ENCODE results near the gene MARK3. TPM values are rescaled to one million over a fixed set of nuclear protein-coding genes. Genes with fewer than 3 reads are reported as not detected.

The MARK3 gene
- total RNA-seq, 1 experiment from 2014 or later = 189 TPM

- no peaks in the 10 kb centered on the region for H3K79me2 ChIP-seq (ENCODE audit: low read depth)
- no peaks in the 10 kb centered on the region for H3K36me3 ChIP-seq (ENCODE audit: low read depth)
- ChIA-PET POLR2A (ENCODE audit: unreplicated experiment) (no interaction called here), CTCF (no interaction called here)
- intact Hi-C loops (cut with micrococcal nuclease; ENCODE audit: unreplicated experiment) = loop anchor here (5.0 to 10.0 kb wide), 2 partner anchors 852 to 1020 kb away; no protein-coding TSS in a partner anchor
- H3K9me2 ChIP-seq (ENCODE audit: insufficient read depth) = no peaks in the 10 kb centered on the region
- no peaks in the 10 kb centered on the region for H3K9me3 ChIP-seq (ENCODE audit: insufficient read depth, low read depth)
- H3K4me3 ChIP-seq = no peak overlapping the region
- H2AFZ ChIP-seq = no peak overlapping the region
- H3K27me3 ChIP-seq (ENCODE audit: insufficient read depth, low read depth) = no peaks in the 10 kb centered on the region
- no peak for TF ChIP-seq EZH2 (IDR thresholded peaks at IDR 0.05; ENCODE audit: low read depth)
- TF ChIP-seq, protein P1, sequence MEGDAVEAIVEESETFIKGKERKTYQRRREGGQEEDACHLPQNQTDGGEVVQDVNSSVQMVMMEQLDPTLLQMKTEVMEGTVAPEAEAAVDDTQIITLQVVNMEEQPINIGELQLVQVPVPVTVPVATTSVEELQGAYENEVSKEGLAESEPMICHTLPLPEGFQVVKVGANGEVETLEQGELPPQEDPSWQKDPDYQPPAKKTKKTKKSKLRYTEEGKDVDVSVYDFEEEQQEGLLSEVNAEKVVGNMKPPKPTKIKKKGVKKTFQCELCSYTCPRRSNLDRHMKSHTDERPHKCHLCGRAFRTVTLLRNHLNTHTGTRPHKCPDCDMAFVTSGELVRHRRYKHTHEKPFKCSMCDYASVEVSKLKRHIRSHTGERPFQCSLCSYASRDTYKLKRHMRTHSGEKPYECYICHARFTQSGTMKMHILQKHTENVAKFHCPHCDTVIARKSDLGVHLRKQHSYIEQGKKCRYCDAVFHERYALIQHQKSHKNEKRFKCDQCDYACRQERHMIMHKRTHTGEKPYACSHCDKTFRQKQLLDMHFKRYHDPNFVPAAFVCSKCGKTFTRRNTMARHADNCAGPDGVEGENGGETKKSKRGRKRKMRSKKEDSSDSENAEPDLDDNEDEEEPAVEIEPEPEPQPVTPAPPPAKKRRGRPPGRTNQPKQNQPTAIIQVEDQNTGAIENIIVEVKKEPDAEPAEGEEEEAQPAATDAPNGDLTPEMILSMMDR (conservative IDR thresholded peaks at IDR 0.05) = no peak
- H3K4me1 ChIP-seq (replicated peaks; ENCODE audit: insufficient read depth) = peaks cover 41% of the 10 kb centered on the region
- DNase-seq = no peak
- peaks cover 30% of the 10 kb centered on the region for H3F3A ChIP-seq (ENCODE audit: insufficient read depth, low read depth)
- no peak overlapping the region for H3K27ac ChIP-seq
- peaks cover 37% of the 10 kb centered on the region for H4K20me1 ChIP-seq (ENCODE audit: insufficient read depth)
- H3K4me2 ChIP-seq = no peak overlapping the region
- no TSS peak for BruUV-seq (replicated peaks)
These were observed 159.4 kb downstream of the MARK3 start for GRCh38 chr14:103544388-103545218.

- no peak for DNase-seq
- intact Hi-C loops (cut with micrococcal nuclease; ENCODE audit: unreplicated experiment) = loop anchor here (10.0 kb wide), 1 partner anchor 1021 kb away; no protein-coding TSS in a partner anchor
- ChIA-PET CTCF (interaction anchor here (0.7 to 1.0 kb wide), 2 partner anchors 26 to 907 kb away, joined by 3 read pairs; no protein-coding TSS in a partner anchor), POLR2A (ENCODE audit: unreplicated experiment) (no interaction called here)
- Histone ChIP-seq H4K20me1 (ENCODE audit: insufficient read depth) (peaks cover 41% of the 10 kb centered on the region), H3K4me1 (replicated peaks; ENCODE audit: insufficient read depth) (peaks cover 33% of the 10 kb centered on the region), H3K36me3 (ENCODE audit: low read depth) (no peaks in the 10 kb centered on the region), H3K4me2 (no peak overlapping the region), H2AFZ (no peak overlapping the region), H3K79me2 (ENCODE audit: low read depth) (no peaks in the 10 kb centered on the region), H3K4me3 (no peak overlapping the region), H3K9me2 (ENCODE audit: insufficient read depth) (no peaks in the 10 kb centered on the region), H3K9me3 (ENCODE audit: insufficient read depth, low read depth) (no peaks in the 10 kb centered on the region), H3K27ac (no peak overlapping the region), H3F3A (ENCODE audit: insufficient read depth, low read depth) (peaks cover 23% of the 10 kb centered on the region), H3K27me3 (ENCODE audit: insufficient read depth, low read depth) (no peaks in the 10 kb centered on the region)
- TF ChIP-seq EZH2 (IDR thresholded peaks at IDR 0.05; ENCODE audit: low read depth) = no peak
- TF ChIP-seq, protein P1 (conservative IDR thresholded peaks at IDR 0.05) = no peak
- BruUV-seq (replicated peaks) = no TSS peak
These were observed 160.2 kb downstream of the MARK3 start for GRCh38 chr14:103545219-103545914.

GRCh38 chr14:103545915-103546651 lies 160.9 kb downstream of the MARK3 start:
- ChIA-PET POLR2A (ENCODE audit: unreplicated experiment) (no interaction called here), CTCF (interaction anchor here (0.7 to 1.0 kb wide), 3 partner anchors 25 to 908 kb away, joined by 3 to 6 read pairs (median 3); no protein-coding TSS in a partner anchor)
- intact Hi-C loops (cut with micrococcal nuclease; ENCODE audit: unreplicated experiment) = loop anchor here (1.0 to 10.0 kb wide), 3 partner anchors 25 to 1021 kb away; no protein-coding TSS in a partner anchor
- Histone ChIP-seq H3K4me3 (no peak overlapping the region), H3K27me3 (ENCODE audit: insufficient read depth, low read depth) (no peaks in the 10 kb centered on the region), H3K9me2 (ENCODE audit: insufficient read depth) (no peaks in the 10 kb centered on the region), H3K4me1 (replicated peaks; ENCODE audit: insufficient read depth) (peaks cover 28% of the 10 kb centered on the region), H4K20me1 (ENCODE audit: insufficient read depth) (peaks cover 41% of the 10 kb centered on the region), H3K27ac (no peak overlapping the region), H3K36me3 (ENCODE audit: low read depth) (no peaks in the 10 kb centered on the region), H3K79me2 (ENCODE audit: low read depth) (no peaks in the 10 kb centered on the region), H3K9me3 (ENCODE audit: insufficient read depth, low read depth) (no peaks in the 10 kb centered on the region), H2AFZ (no peak overlapping the region), H3K4me2 (no peak overlapping the region), H3F3A (ENCODE audit: insufficient read depth, low read depth) (peaks cover 16% of the 10 kb centered on the region)
- no TSS peak for BruUV-seq (replicated peaks)
- TF ChIP-seq EZH2 (IDR thresholded peaks at IDR 0.05; ENCODE audit: low read depth) = no peak
- TF ChIP-seq, protein P1 (conservative IDR thresholded peaks at IDR 0.05) = no peak
- no peak for DNase-seq

Measured in PC-9 (cell line).